Nephron (organoid): Measurements from ENCODE around the gene DHX16.

Experiments
- H3K27ac Mint-ChIP-seq, 3 experiments: 2 replicates each; pipeline ENCODE4 v1.8.0; 2020; ENCODE audit warnings: mixed read lengths in 3 of 3, mild to moderate bottlenecking in 2 of 3, moderate library complexity in 1 of 3
- H3K27me3 Mint-ChIP-seq: 2 replicates; pipeline ENCODE4 v1.8.0; 2021; ENCODE audit warnings: low read depth, mild to moderate bottlenecking, moderate library complexity, mixed read lengths
- H3K36me3 Mint-ChIP-seq: 2 replicates; pipeline ENCODE4 v1.8.0; 2020; ENCODE audit warnings: low read depth, mixed read lengths
- H3K4me1 Mint-ChIP-seq: 2 replicates; pipeline ENCODE4 v1.8.0; 2020; ENCODE audit warnings: mixed read lengths
- H3K4me3 Mint-ChIP-seq, 3 experiments: 2 replicates each; pipeline ENCODE4 v1.8.0; 2020; ENCODE audit warnings: mild to moderate bottlenecking in 3 of 3, mixed read lengths in 3 of 3, moderate library complexity in 2 of 3
- H3K9me3 Mint-ChIP-seq: 2 replicates; pipeline ENCODE4 v1.8.0; 2020; ENCODE audit warnings: mixed read lengths
- TF ChIP-seq, protein P1 (sequence below), 3 experiments: fragments of 200-600 bp; sonication (generic); IDR thresholded peaks; one replicate each; pipeline ENCODE4 v1.5.0; 2021; ENCODE audit warnings: antibody characterized with exemption in 3 of 3; ENCODE audit not compliant: unreplicated experiment in 3 of 3

The DHX16 gene

GRCh38 chr6:30656513-30656912 is 16.3 kb downstream of the DHX16 start:
- Mint-ChIP-seq H3K9me3 (no peaks in the 10 kb centered on the region), H3K4me1 (no peaks in the 10 kb centered on the region), H3K36me3 (peaks cover 63% of the 10 kb centered on the region), H3K27me3 (no peaks in the 10 kb centered on the region), H3K4me3 (no peak overlapping the region), H3K27ac (no peak overlapping the region)
- TF ChIP-seq, protein P1, sequence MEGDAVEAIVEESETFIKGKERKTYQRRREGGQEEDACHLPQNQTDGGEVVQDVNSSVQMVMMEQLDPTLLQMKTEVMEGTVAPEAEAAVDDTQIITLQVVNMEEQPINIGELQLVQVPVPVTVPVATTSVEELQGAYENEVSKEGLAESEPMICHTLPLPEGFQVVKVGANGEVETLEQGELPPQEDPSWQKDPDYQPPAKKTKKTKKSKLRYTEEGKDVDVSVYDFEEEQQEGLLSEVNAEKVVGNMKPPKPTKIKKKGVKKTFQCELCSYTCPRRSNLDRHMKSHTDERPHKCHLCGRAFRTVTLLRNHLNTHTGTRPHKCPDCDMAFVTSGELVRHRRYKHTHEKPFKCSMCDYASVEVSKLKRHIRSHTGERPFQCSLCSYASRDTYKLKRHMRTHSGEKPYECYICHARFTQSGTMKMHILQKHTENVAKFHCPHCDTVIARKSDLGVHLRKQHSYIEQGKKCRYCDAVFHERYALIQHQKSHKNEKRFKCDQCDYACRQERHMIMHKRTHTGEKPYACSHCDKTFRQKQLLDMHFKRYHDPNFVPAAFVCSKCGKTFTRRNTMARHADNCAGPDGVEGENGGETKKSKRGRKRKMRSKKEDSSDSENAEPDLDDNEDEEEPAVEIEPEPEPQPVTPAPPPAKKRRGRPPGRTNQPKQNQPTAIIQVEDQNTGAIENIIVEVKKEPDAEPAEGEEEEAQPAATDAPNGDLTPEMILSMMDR (IDR thresholded peaks at IDR 0.05; ENCODE audit: unreplicated experiment in 3 of 3): no peak

GRCh38 chr6:30655743-30656094 is 17.1 kb downstream of the DHX16 start:
- Mint-ChIP-seq H3K27ac (no peak overlapping the region), H3K36me3 (peaks cover 66% of the 10 kb centered on the region), H3K4me3 (no peak overlapping the region), H3K4me1 (no peaks in the 10 kb centered on the region), H3K27me3 (no peaks in the 10 kb centered on the region), H3K9me3 (no peaks in the 10 kb centered on the region)
- TF ChIP-seq, protein P1 (IDR thresholded peaks at IDR 0.05; ENCODE audit: unreplicated experiment in 3 of 3): no peak

DNA sequence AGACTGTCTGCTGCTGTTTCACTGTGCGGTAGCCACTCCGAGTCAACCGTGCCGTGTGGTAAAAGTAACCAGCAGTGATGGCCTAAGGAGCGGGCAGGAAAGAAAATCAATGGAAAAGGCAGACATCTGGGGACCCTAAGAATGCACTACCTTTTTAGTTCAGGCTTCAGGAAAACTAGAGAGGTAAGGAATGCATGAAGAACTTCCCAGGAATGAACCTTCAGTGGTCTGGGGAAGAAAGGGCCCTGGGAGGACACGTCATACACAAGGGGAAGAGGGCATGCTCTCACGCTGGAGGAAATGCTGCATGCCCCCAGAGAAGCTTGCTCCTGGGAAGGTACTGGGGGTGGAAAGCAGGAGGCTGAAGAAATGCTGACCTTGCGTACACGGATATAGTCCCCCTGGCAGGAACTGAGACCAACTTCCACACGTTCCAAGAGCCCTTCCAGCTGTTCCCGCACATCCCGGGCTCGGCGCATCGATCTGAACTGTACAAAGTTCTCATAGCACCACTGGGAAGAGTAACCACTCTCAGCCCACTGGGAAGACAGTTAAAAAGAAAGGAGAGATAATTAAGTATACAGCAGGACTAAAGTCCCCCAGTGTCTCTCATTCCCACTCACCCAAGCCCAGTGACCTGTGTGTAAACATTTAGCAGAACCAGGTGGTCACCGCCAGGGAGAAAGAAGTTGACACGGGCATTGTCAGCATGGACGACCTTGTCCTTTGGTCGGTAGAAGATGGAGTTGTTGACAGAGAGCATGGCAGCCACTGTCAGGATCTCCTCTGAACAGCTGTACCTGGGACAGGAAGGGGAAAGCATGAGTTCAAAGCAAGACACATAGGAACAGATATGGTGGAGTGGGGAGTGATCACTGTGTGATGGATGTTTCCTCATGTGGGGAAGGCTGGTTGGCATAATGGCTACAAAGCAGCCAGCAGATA is 17.7 kb downstream of the DHX16 start:
- TF ChIP-seq, protein P1 (IDR thresholded peaks at IDR 0.05; ENCODE audit: unreplicated experiment in 3 of 3): no peak
- no peaks in the 10 kb centered on the region for H3K4me1 Mint-ChIP-seq
- no peak overlapping the region for H3K4me3 Mint-ChIP-seq
- H3K27ac Mint-ChIP-seq: no peak overlapping the region
- H3K36me3 Mint-ChIP-seq: peaks cover 62% of the 10 kb centered on the region
- no peaks in the 10 kb centered on the region for H3K9me3 Mint-ChIP-seq
- no peaks in the 10 kb centered on the region for H3K27me3 Mint-ChIP-seq

DNA sequence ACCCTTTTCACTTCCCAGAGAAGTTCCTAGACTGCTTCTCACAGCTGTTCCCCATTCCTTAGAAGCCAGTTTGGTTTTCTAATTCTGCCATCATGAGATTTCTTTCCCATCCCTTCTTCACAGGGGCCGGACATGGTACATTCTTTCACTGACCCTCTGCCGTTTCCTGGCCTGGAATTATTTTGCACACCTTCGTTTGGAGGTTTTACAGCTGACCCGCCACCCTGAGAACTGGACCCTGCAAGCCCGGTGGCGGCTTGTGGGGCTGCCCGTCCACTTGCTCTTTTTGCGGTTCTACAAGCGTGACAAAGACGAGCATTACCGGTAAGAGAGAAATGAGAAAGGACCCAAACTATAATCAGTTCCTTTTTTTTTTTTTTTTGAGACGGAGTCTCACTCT is 21.7 kb downstream of the DHX16 start:
- Mint-ChIP-seq H3K36me3 (peaks cover 41% of the 10 kb centered on the region), H3K27me3 (no peaks in the 10 kb centered on the region), H3K4me1 (peaks cover 12% of the 10 kb centered on the region), H3K4me3 (peak overlapping the region in 1 of 3 experiments; percentile 53), H3K9me3 (no peaks in the 10 kb centered on the region), H3K27ac (peak overlapping the region in 1 of 3 experiments; percentile 3)
- TF ChIP-seq, protein P1 (IDR thresholded peaks at IDR 0.05; ENCODE audit: unreplicated experiment in 3 of 3): no peak

DNA sequence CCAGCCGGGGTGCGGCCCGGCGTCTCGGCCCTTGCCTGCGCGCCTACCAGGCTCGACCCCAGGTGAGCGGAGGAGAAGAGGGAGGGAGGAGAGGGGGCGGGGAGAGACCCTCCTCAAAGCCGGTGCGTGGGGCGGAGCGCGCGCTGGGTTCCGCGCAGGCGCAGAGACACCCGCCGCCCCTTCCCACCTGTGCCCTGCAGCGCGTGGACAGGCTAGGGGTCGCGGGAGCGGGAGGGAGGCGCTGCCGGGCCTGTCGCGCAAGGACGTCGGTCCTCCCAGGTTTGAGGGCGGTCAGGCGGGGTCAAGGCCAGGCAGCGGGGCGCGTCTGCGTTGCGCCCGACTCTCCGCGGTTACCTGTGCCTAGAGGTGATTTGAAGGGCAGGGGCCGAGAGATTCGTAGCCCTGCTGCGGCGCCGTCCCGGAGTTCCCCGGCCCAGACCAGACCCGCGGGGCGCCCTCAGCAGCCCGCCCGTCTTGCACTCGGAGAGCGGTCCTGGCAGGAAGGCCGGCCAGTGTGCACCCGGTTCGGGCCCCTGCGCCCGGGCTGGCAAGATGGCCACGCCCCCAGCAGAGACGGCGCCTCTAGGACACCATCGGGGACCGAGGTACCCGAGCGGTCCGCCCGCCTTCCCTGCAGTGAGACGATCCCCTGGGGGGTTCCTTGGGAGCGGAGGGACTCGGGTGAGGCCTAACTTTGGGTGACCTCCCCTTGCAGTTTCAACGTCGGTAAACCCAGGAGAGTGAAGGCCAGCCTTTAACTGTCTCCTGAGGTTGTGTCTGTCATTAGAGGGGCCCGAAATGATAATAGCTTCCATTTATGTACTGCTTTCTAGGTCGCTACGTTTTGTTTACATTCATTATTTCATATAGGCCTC is 25.3 kb downstream of the DHX16 start:
- no peaks in the 10 kb centered on the region for H3K9me3 Mint-ChIP-seq
- peaks cover 14% of the 10 kb centered on the region for H3K4me1 Mint-ChIP-seq
- peak overlapping the region; percentile 88 to 98 (median 95) for H3K4me3 Mint-ChIP-seq
- no peaks in the 10 kb centered on the region for H3K27me3 Mint-ChIP-seq
- peaks cover 52% of the 10 kb centered on the region for H3K36me3 Mint-ChIP-seq
- H3K27ac Mint-ChIP-seq: peak overlapping the region; percentile 94 to 96 (median 95)
- TF ChIP-seq, protein P1 (IDR thresholded peaks at IDR 0.05; ENCODE audit: unreplicated experiment in 3 of 3): no peak
